Measurements from ENCODE around the gene CMIP.

CMIP gene

DNA sequence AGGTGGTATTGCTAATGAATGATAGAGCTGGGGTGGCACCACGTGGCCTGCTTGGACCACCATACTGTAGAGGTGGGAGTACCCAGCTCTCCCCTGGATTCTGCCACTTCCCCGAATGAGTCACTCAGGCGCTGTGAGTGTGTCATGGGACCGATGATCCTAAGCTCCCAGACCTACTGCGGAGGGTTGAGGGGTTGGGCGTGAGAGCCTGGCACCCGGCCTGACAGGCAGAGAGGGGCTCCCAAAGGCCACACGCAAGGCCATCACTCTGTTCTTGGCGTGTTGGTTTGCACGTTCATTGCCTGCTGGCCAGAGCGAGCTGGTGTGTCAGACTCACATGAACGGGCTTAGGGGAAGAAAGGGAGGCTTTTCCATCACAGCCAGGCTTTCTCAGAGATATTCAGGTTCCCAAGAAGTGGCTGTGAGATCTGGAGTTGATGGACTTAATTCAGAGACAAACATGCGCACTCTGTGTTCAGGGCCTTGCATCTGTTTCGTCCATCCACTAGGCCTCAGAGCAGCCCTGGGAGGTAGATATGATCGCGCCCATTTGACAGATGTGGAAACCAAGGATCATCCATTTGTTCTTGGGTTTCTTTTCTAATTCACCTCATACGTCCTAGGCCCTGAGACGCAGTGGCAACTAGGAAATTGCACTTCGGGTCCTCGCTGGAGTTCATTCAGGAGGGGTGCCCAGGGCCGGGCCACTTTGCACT lies 41.4 kb downstream of the CMIP start:
- H3K4me3 ChIP-seq (ENCODE audit: low read depth, low read length), result no peak overlapping the region
- TF ChIP-seq, protein P1, sequence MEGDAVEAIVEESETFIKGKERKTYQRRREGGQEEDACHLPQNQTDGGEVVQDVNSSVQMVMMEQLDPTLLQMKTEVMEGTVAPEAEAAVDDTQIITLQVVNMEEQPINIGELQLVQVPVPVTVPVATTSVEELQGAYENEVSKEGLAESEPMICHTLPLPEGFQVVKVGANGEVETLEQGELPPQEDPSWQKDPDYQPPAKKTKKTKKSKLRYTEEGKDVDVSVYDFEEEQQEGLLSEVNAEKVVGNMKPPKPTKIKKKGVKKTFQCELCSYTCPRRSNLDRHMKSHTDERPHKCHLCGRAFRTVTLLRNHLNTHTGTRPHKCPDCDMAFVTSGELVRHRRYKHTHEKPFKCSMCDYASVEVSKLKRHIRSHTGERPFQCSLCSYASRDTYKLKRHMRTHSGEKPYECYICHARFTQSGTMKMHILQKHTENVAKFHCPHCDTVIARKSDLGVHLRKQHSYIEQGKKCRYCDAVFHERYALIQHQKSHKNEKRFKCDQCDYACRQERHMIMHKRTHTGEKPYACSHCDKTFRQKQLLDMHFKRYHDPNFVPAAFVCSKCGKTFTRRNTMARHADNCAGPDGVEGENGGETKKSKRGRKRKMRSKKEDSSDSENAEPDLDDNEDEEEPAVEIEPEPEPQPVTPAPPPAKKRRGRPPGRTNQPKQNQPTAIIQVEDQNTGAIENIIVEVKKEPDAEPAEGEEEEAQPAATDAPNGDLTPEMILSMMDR (IDR thresholded peaks at IDR 0.05; ENCODE audit: low read depth, low read length, missing control alignments), result no peak
- DNase-seq (ENCODE audit: low read depth), result no peak

DNA sequence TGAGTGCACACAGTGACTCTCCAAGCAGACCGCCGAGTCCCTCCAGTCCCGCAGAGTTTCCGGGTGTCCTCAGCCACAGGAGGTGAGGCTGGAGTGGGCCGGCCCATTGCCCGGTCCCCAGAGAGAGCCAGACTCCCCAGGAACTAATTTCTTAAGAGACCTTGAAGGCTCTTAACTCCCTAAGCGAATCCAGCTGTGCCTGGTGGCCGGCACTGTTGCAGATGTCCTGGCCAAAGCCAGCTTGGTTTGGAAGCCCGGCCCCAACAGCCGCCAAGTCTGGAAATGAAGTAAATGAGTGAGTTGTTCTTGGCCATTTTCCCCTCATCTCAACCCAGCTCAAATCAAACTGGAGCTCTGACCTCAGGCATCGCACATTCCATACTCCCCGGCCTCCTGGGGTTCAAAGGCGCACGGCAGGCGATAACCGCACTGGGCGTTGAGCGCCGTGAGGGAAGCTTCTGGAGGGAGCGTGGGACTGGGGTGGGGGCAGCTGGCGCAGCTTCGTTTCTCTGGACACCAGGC lies 42.0 kb downstream of the CMIP start:
- H3K4me3 ChIP-seq (ENCODE audit: low read depth, low read length), result no peak overlapping the region
- TF ChIP-seq, protein P1 (IDR thresholded peaks at IDR 0.05; ENCODE audit: low read depth, low read length, missing control alignments), result no peak
- no peak for DNase-seq (ENCODE audit: low read depth)

- H3K4me3 ChIP-seq (ENCODE audit: low read depth, low read length), result no peak overlapping the region
- DNase-seq (ENCODE audit: low read depth), result no peak
Observed at GRCh38 chr16:81487301-81487720, 42.7 kb downstream of the CMIP start.

DNA sequence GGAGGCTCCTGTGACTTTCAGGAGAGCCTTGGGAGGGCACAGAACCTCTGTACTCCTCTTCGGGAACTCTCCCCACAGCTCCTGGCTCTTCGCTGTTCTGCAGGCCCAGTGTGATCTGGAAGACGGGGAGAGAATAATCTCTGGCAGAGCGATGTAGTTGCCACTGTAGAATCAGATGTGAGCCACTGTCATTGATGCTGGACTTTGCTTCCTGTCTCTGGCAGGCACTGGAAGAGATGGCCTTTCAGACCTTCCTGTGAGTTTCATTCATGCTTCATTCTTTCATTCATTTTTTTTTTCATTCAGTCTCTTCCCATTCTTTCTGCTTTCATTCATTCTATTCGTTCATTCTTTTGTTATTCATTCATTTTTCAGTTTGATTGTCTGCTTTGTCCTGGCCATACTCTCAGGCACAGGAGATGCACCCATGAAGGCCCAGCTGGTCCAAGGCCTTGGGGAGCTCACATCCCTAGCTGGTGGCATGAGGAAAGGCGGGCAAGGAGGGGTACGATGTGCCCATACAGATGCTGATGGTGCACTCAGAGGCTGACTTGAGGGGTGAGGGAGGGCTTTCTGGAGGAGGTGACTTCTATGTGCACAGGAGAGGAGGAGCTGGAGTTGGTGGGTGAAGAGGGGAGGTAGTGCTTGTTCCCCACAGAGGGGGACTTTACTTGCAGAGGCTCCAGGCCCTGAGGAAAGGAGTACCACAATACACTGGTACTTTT lies 44.2 kb downstream of the CMIP start:
- TF ChIP-seq, protein P1 (IDR thresholded peaks at IDR 0.05; ENCODE audit: low read depth, low read length, missing control alignments), result no peak
- DNase-seq (ENCODE audit: low read depth), result no peak
- H3K4me3 ChIP-seq (ENCODE audit: low read depth, low read length), result no peak overlapping the region

More at GRCh38 chr16:81487301-81487720, 42.7 kb downstream of the CMIP start:
- TF ChIP-seq, protein P1 (IDR thresholded peaks at IDR 0.05; ENCODE audit: low read depth, low read length, missing control alignments), result no peak

- TF ChIP-seq, protein P1 (IDR thresholded peaks at IDR 0.05; ENCODE audit: low read depth, low read length, missing control alignments), result no peak
- no peak overlapping the region for H3K4me3 ChIP-seq (ENCODE audit: low read depth, low read length)
- no peak for DNase-seq (ENCODE audit: low read depth)
Observed at GRCh38 chr16:81489547-81490267, 45.1 kb downstream of the CMIP start.

- no peak for DNase-seq (ENCODE audit: low read depth)
- no peak overlapping the region for H3K4me3 ChIP-seq (ENCODE audit: low read depth, low read length)
- TF ChIP-seq, protein P1 (IDR thresholded peaks at IDR 0.05; ENCODE audit: low read depth, low read length, missing control alignments), result no peak
Observed at GRCh38 chr16:81491541-81492188, 47.1 kb downstream of the CMIP start.

Measured in GM12864 (cell line).